Central memory CD8-positive, alpha-beta T cell (primary cell): ENCODE measurements around the gene ELMO1.

Experiments
- ATAC-seq: fragments of 150-1000 bp; cut with Tn5 transposase; replicated peaks from 2 replicates; pipeline ENCODE4 v1.10.0; 2022; ENCODE audit warnings: mild to moderate bottlenecking, moderate FRiP score, moderate number of reproducible peaks; ENCODE audit not compliant: poor library complexity, severe bottlenecking; ENCODE audit errors: extremely low read depth
- DNase-seq, 2 donors: peaks; one replicate each; pipeline ENCODE4 v3.0.0; 2021; ENCODE audit warnings: low spot score in 2 of 2
- H3K27ac Mint-ChIP-seq: one replicate; pipeline ENCODE4 v1.8.0; 2022; ENCODE audit warnings: low read depth, mild to moderate bottlenecking, moderate library complexity, mixed read lengths
- H3K27me3 Mint-ChIP-seq: one replicate; pipeline ENCODE4 v1.8.0; 2022; ENCODE audit warnings: mixed read lengths
- H3K36me3 Mint-ChIP-seq: one replicate; pipeline ENCODE4 v1.8.0; 2022; ENCODE audit warnings: mild to moderate bottlenecking, moderate library complexity, mixed read lengths; ENCODE audit not compliant: insufficient read depth
- H3K4me1 Mint-ChIP-seq: one replicate; pipeline ENCODE4 v1.8.0; 2022; ENCODE audit warnings: mixed read lengths
- H3K4me3 Mint-ChIP-seq: one replicate; pipeline ENCODE4 v1.8.0; 2022; ENCODE audit warnings: mild to moderate bottlenecking, moderate library complexity, mixed read lengths
- H3K9me3 Mint-ChIP-seq: one replicate; pipeline ENCODE4 v1.8.0; 2022; ENCODE audit warnings: mixed read lengths

The ELMO1 gene

GRCh38 chr7:37315772-37316715 lies 132.6 kb downstream of the ELMO1 start:
- ATAC-seq (no peak), DNase-seq (no peak)
- H3K4me1 Mint-ChIP-seq = peaks cover 25% of the 10 kb centered on the region
- H3K27me3 Mint-ChIP-seq = no peaks in the 10 kb centered on the region
- peaks cover 4% of the 10 kb centered on the region for H3K36me3 Mint-ChIP-seq
- H3K4me3 Mint-ChIP-seq = no peak overlapping the region
- peak overlapping the region; percentile 57 for H3K27ac Mint-ChIP-seq
- H3K9me3 Mint-ChIP-seq = no peaks in the 10 kb centered on the region

GRCh38 chr7:37312608-37313007 lies 136.1 kb downstream of the ELMO1 start:
- H3K4me1 Mint-ChIP-seq = peaks cover 51% of the 10 kb centered on the region
- no peak overlapping the region for H3K4me3 Mint-ChIP-seq
- DNase-seq (no peak), ATAC-seq (no peak)
- H3K27me3 Mint-ChIP-seq = no peaks in the 10 kb centered on the region
- H3K36me3 Mint-ChIP-seq = peaks cover 4% of the 10 kb centered on the region
- no peaks in the 10 kb centered on the region for H3K9me3 Mint-ChIP-seq
- H3K27ac Mint-ChIP-seq = peak overlapping the region; percentile 54

GRCh38 chr7:37311355-37311754 lies 137.3 kb downstream of the ELMO1 start:
- no peak for DNase-seq
- peak overlapping the region; percentile 38 for H3K4me3 Mint-ChIP-seq
- H3K4me1 Mint-ChIP-seq = peaks cover 47% of the 10 kb centered on the region

GRCh38 chr7:37310327-37311080 lies 138.2 kb downstream of the ELMO1 start:
- Mint-ChIP-seq H3K27ac (peak overlapping the region; percentile 90), H3K4me1 (peaks cover 51% of the 10 kb centered on the region), H3K4me3 (peak overlapping the region; percentile 38), H3K36me3 (peaks cover 7% of the 10 kb centered on the region), H3K27me3 (no peaks in the 10 kb centered on the region), H3K9me3 (no peaks in the 10 kb centered on the region)
- peak; percentile 93 for ATAC-seq
- DNase-seq = no peak

More at GRCh38 chr7:37311355-37311754, 137.3 kb downstream of the ELMO1 start:
- H3K27me3 Mint-ChIP-seq = no peaks in the 10 kb centered on the region
- peaks cover 7% of the 10 kb centered on the region for H3K36me3 Mint-ChIP-seq
- ATAC-seq = peak; percentile 28
- H3K27ac Mint-ChIP-seq = peak overlapping the region; percentile 90
- H3K9me3 Mint-ChIP-seq = no peaks in the 10 kb centered on the region

- DNase-seq (no peak), ATAC-seq (no peak)
- H3K36me3 Mint-ChIP-seq = peaks cover 10% of the 10 kb centered on the region
- H3K9me3 Mint-ChIP-seq = no peaks in the 10 kb centered on the region
- peaks cover 52% of the 10 kb centered on the region for H3K4me1 Mint-ChIP-seq
- no peaks in the 10 kb centered on the region for H3K27me3 Mint-ChIP-seq
- H3K4me3 Mint-ChIP-seq = no peak overlapping the region
- peak overlapping the region; percentile 90 for H3K27ac Mint-ChIP-seq
These were observed 139.2 kb downstream of the ELMO1 start for GRCh38 chr7:37309493-37309892.

GRCh38 chr7:37304921-37305320 lies 143.7 kb downstream of the ELMO1 start:
- Mint-ChIP-seq H3K36me3 (peaks cover 13% of the 10 kb centered on the region), H3K9me3 (no peaks in the 10 kb centered on the region), H3K27ac (no peak overlapping the region), H3K4me1 (peaks cover 36% of the 10 kb centered on the region), H3K27me3 (no peaks in the 10 kb centered on the region), H3K4me3 (no peak overlapping the region)
- ATAC-seq (no peak), DNase-seq (no peak)

DNA sequence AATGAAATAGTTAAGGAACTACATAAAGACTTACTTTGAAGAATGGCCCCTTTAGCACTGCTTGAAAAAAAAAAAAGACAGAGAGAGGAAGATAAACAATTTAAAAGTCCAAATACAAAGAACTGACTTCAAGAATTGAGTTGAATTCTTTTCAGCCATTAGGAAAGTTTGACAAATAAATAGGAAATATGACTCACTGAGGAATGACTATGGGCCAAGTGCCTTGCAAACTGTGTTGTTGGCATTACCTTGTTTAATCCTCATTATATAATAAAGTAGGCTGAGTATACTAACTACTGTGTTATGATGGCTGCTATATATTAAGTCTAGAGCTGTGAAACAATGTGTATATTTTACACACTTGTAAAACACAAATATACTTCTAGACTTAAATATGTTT lies 151.1 kb downstream of the ELMO1 start:
- no peak for ATAC-seq
- no peaks in the 10 kb centered on the region for H3K27me3 Mint-ChIP-seq
- DNase-seq = no peak
- no peak overlapping the region for H3K27ac Mint-ChIP-seq
- peaks cover 6% of the 10 kb centered on the region for H3K4me1 Mint-ChIP-seq
- no peaks in the 10 kb centered on the region for H3K36me3 Mint-ChIP-seq
- H3K9me3 Mint-ChIP-seq = no peaks in the 10 kb centered on the region
- no peak overlapping the region for H3K4me3 Mint-ChIP-seq

DNA sequence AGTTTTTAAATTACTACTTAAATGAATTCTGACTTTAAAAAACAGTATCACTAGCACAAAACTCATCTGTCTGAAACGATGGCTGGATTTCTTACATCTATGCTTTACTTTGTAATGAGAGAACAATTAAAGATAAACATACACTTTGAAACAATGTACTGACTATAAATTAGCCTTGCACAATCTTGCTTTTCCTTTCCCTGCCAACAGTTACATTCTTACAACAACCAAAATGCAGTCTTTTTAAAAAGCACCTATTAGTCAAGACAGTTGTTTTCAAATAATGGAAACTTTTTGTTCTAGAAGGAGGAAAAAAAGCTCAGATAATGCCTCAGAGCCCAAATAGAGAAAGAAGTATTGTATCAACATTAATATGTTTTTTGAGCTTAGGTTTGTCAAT lies 153.3 kb downstream of the ELMO1 start:
- ATAC-seq (no peak), DNase-seq (no peak)
- Mint-ChIP-seq H3K27ac (peak overlapping the region; percentile 36), H3K36me3 (no peaks in the 10 kb centered on the region), H3K4me3 (no peak overlapping the region), H3K27me3 (no peaks in the 10 kb centered on the region), H3K4me1 (no peaks in the 10 kb centered on the region), H3K9me3 (no peaks in the 10 kb centered on the region)

DNA sequence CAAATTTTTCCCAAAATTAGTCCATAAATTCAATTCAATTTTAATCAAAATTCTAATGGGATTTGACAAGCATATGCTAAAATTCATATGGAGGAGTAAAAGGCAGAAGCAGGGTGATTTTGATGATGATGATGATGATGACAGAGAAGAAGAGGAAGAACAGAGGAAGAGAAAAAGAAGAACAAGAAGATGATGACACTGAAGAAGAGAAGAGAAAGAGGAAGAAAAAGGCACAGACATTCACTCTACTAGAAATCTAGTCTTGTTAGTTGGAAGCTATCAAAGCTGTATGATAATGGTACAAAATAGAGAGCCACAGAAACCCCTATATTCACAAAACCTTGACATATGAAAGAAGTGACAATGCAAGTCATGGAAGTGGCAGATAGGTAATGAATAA lies 157.9 kb downstream of the ELMO1 start:
- no peaks in the 10 kb centered on the region for H3K27me3 Mint-ChIP-seq
- H3K4me3 Mint-ChIP-seq = no peak overlapping the region
- H3K4me1 Mint-ChIP-seq = peaks cover 21% of the 10 kb centered on the region
- no peak for DNase-seq
- peak overlapping the region; percentile 45 for H3K27ac Mint-ChIP-seq
- ATAC-seq = no peak
- H3K36me3 Mint-ChIP-seq = no peaks in the 10 kb centered on the region
- no peaks in the 10 kb centered on the region for H3K9me3 Mint-ChIP-seq

DNA sequence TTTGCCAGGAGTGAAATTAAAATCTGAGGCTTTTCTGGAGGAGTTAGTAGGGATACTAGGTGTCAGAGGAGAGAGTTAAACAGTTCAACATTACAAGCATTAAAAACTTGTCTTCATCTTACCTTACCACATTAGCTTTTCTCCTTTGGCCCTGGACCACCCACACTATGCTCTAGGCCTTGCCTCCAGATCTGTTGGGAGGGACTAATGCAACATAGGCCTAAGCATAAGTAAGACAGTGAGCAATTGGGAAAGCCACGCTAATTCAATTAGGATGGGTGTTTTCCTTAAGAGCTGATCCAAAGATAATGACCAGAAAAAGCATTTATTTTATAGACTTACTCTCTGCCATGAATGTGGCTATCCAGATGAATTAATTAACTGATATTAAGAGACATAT lies 158.9 kb downstream of the ELMO1 start:
- no peak for ATAC-seq
- Mint-ChIP-seq H3K4me3 (no peak overlapping the region), H3K36me3 (no peaks in the 10 kb centered on the region), H3K27me3 (no peaks in the 10 kb centered on the region), H3K9me3 (no peaks in the 10 kb centered on the region), H3K27ac (peak overlapping the region; percentile 20), H3K4me1 (peaks cover 30% of the 10 kb centered on the region)
- DNase-seq = no peak

DNA sequence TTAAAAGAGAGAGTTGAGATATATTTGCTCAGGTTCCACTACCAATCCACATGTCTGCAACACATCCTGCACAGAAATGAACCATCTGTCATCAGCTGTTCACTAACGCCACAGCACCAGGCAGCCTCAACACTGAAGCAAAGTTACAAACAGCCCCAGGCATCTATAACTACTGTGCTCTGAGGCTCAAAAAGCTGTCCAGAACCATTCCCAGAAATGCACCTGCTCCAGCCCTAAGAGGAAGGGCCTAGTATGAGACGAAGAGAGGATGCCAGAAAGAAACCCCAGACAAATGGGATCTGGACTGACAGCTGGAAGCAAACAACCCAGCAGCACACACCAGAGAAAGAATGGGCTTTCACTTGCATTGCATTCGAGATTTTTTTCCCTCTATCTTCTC lies 159.3 kb downstream of the ELMO1 start:
- Mint-ChIP-seq H3K4me3 (no peak overlapping the region), H3K9me3 (no peaks in the 10 kb centered on the region), H3K4me1 (peaks cover 33% of the 10 kb centered on the region), H3K36me3 (no peaks in the 10 kb centered on the region), H3K27ac (peak overlapping the region; percentile 20), H3K27me3 (no peaks in the 10 kb centered on the region)
- DNase-seq (no peak), ATAC-seq (no peak)

- H3K27me3 Mint-ChIP-seq = no peaks in the 10 kb centered on the region
- H3K4me1 Mint-ChIP-seq = peaks cover 35% of the 10 kb centered on the region
- H3K4me3 Mint-ChIP-seq = no peak overlapping the region
- no peaks in the 10 kb centered on the region for H3K9me3 Mint-ChIP-seq
- DNase-seq = no peak
- no peak for ATAC-seq
- H3K36me3 Mint-ChIP-seq = no peaks in the 10 kb centered on the region
- H3K27ac Mint-ChIP-seq = no peak overlapping the region
These were observed 161.4 kb downstream of the ELMO1 start for GRCh38 chr7:37287131-37287855.
